CD4-positive, alpha-beta T cell treated with Interleukin-10 for 1 hour (primary cell): ENCODE results near the gene CASK.
"Not testable (repeated sequence)": the region's sequence is repeated elsewhere in the genome, so short reads cannot be mapped to it uniquely, and the experiment has no call there.

ENCODE experiments used
- DNase-seq: peaks from one replicate; pipeline ENCODE4 v3.0.0-alpha.2; 2020

CASK gene

GRCh38 chrX:41688156-41688555, 235.2 kb downstream of the CASK start:
- no peak for DNase-seq

- no peak for DNase-seq
These were observed 236.6 kb downstream of the CASK start for GRCh38 chrX:41686788-41687187.

GRCh38 chrX:41684940-41685339, 238.4 kb downstream of the CASK start:
- no peak for DNase-seq

- DNase-seq, result no peak
These were observed 239.2 kb downstream of the CASK start for GRCh38 chrX:41684138-41684537.

- DNase-seq, result no peak
These were observed 245.9 kb downstream of the CASK start for GRCh38 chrX:41677183-41678060.

- not testable (repeated sequence) for DNase-seq
These were observed 247.0 kb downstream of the CASK start for GRCh38 chrX:41676361-41676760.

GRCh38 chrX:41672643-41673042, 250.7 kb downstream of the CASK start:
- DNase-seq, result no peak

GRCh38 chrX:41671082-41671481, 252.3 kb downstream of the CASK start:
- no peak for DNase-seq

- no peak for DNase-seq
These were observed 253.2 kb downstream of the CASK start for GRCh38 chrX:41670112-41670511.

- DNase-seq, result no peak
These were observed 255.7 kb downstream of the CASK start for GRCh38 chrX:41667631-41668030.

- no peak for DNase-seq
These were observed 257.1 kb downstream of the CASK start for GRCh38 chrX:41666251-41666650.

GRCh38 chrX:41665686-41666085, 257.7 kb downstream of the CASK start:
- DNase-seq, result no peak

- no peak for DNase-seq
These were observed 258.4 kb downstream of the CASK start for GRCh38 chrX:41664908-41665307.

- no peak for DNase-seq
These were observed 258.9 kb downstream of the CASK start for GRCh38 chrX:41664375-41664901.

GRCh38 chrX:41661366-41662095, 261.8 kb downstream of the CASK start:
- no peak for DNase-seq

- no peak for DNase-seq
These were observed 267.7 kb downstream of the CASK start for GRCh38 chrX:41655631-41656030.

GRCh38 chrX:41655101-41655500, 268.3 kb downstream of the CASK start:
- no peak for DNase-seq

- DNase-seq, result no peak
These were observed 270.2 kb downstream of the CASK start for GRCh38 chrX:41653125-41653524.

GRCh38 chrX:41646201-41646600, 277.2 kb downstream of the CASK start:
- DNase-seq, result not testable (repeated sequence)

- no peak for DNase-seq
These were observed 289.1 kb downstream of the CASK start for GRCh38 chrX:41634284-41634683.

GRCh38 chrX:41630091-41630490, 293.3 kb downstream of the CASK start:
- DNase-seq, result no peak

GRCh38 chrX:41629539-41629938, 293.8 kb downstream of the CASK start:
- no peak for DNase-seq

GRCh38 chrX:41621222-41621723, 302.1 kb downstream of the CASK start:
- no peak for DNase-seq

- no peak for DNase-seq
These were observed 304.1 kb downstream of the CASK start for GRCh38 chrX:41619221-41619620.
